ENCODE data around the gene KRTAP5-7.
"Not testable (repeated sequence)": the region's sequence is repeated elsewhere in the genome, so short reads cannot be mapped to it uniquely, and the experiment has no call there.

The KRTAP5-7 gene

GRCh38 chr11:71558996-71559395 lies 31.9 kb downstream of the KRTAP5-7 start:
- DNase-seq (ENCODE audit: low spot score) = no peak

- no peak for DNase-seq (ENCODE audit: low spot score)
These were observed 35.1 kb downstream of the KRTAP5-7 start for GRCh38 chr11:71562120-71562519.

GRCh38 chr11:71563406-71563805 lies 36.3 kb downstream of the KRTAP5-7 start:
- DNase-seq (ENCODE audit: low spot score) = no peak

- DNase-seq (ENCODE audit: low spot score) = no peak
These were observed 37.4 kb downstream of the KRTAP5-7 start for GRCh38 chr11:71564430-71564829.

- DNase-seq (ENCODE audit: low spot score) = no peak
These were observed 38.2 kb downstream of the KRTAP5-7 start, which contains the start of gene KRTAP5-10 for GRCh38 chr11:71565263-71565662. Gene KRTAP5-10, plus strand, starts transcription at chr11:71565563. Its CDS starts 25 bp downstream, at chr11:71565588.

GRCh38 chr11:71566081-71566620 lies 39.1 kb downstream of the KRTAP5-7 start:
- DNase-seq (ENCODE audit: low spot score) = no peak

GRCh38 chr11:71566626-71567599 lies 39.8 kb downstream of the KRTAP5-7 start:
- DNase-seq (ENCODE audit: low spot score) = not testable (repeated sequence)

- DNase-seq (ENCODE audit: low spot score) = not testable (repeated sequence)
These were observed 40.6 kb downstream of the KRTAP5-7 start for GRCh38 chr11:71567633-71568032.

- no peak for DNase-seq (ENCODE audit: low spot score)
These were observed 41.8 kb downstream of the KRTAP5-7 start for GRCh38 chr11:71568704-71569349.

GRCh38 chr11:71571101-71571850 lies 44.2 kb downstream of the KRTAP5-7 start:
- DNase-seq (ENCODE audit: low spot score) = not testable (repeated sequence)

- no peak for DNase-seq (ENCODE audit: low spot score)
These were observed 45.7 kb downstream of the KRTAP5-7 start for GRCh38 chr11:71572811-71573210.

GRCh38 chr11:71574418-71574817 lies 47.4 kb downstream of the KRTAP5-7 start:
- DNase-seq (ENCODE audit: low spot score) = no peak

GRCh38 chr11:71575723-71576424 lies 48.8 kb downstream of the KRTAP5-7 start:
- no peak for DNase-seq (ENCODE audit: low spot score)

GRCh38 chr11:71576688-71577465 lies 49.8 kb downstream of the KRTAP5-7 start:
- DNase-seq (ENCODE audit: low spot score) = not testable (repeated sequence)

- DNase-seq (ENCODE audit: low spot score) = no peak
These were observed 50.5 kb downstream of the KRTAP5-7 start for GRCh38 chr11:71577469-71578004.

Measured in D341Med (cell line).